OCI-LY1 (cell line): ENCODE measurements around the gene NAGLU.

Experiments
- H2AFZ ChIP-seq: fragments of 200-600 bp; sonication (generic), shearing (Covaris generic); 2 replicates; pipeline ENCODE4 v1.6.0; 2014; ENCODE audit warnings: antibody characterized with exemption, mild to moderate bottlenecking, low read length
- H3F3A ChIP-seq: fragments of 200-600 bp; sonication (generic), shearing (Covaris generic); 2 replicates; pipeline ENCODE4 v1.6.0; 2014; ENCODE audit warnings: mild to moderate bottlenecking, antibody characterized with exemption, low read length, moderate library complexity; ENCODE audit not compliant: insufficient read depth
- H3K27ac ChIP-seq: fragments of 200-600 bp; sonication (generic); 2 replicates; pipeline ENCODE4 v1.5.1; 2014; ENCODE audit warnings: low read length, mixed run types, mild to moderate bottlenecking, low read depth; ENCODE audit not compliant: poor library complexity, severe bottlenecking
- H3K27me3 ChIP-seq: fragments of 200-600 bp; sonication (generic); 2 replicates; pipeline ENCODE4 v1.6.0; 2014; ENCODE audit warnings: antibody characterized with exemption, mild to moderate bottlenecking, low read length, moderate library complexity; ENCODE audit not compliant: insufficient read depth
- H3K36me3 ChIP-seq: fragments of 200-600 bp; sonication (generic); 2 replicates; pipeline ENCODE4 v1.6.1; 2014; ENCODE audit warnings: mild to moderate bottlenecking, antibody characterized with exemption, low read length, moderate library complexity, mixed read lengths; ENCODE audit not compliant: insufficient read depth
- H3K4me1 ChIP-seq: fragments of 200-600 bp; sonication (generic); 2 replicates; pipeline ENCODE4 v1.5.1; 2014; ENCODE audit warnings: mild to moderate bottlenecking, low read length, moderate library complexity; ENCODE audit not compliant: insufficient read depth, severe bottlenecking
- H3K4me2 ChIP-seq: fragments of 200-600 bp; sonication (generic), shearing (Covaris generic); 2 replicates; pipeline ENCODE4 v1.6.1; 2014; ENCODE audit warnings: low read length
- H3K4me3 ChIP-seq: fragments of 200-600 bp; sonication (generic); 2 replicates; pipeline ENCODE4 v1.5.1; 2014; ENCODE audit warnings: low read length, low read depth, mild to moderate bottlenecking, mixed read lengths; ENCODE audit not compliant: poor library complexity, severe bottlenecking
- H3K79me2 ChIP-seq: fragments of 200-600 bp; shearing (Covaris generic); 2 replicates; pipeline ENCODE4 v1.6.1; 2016; ENCODE audit warnings: mixed run types, low read length, mixed read lengths; ENCODE audit not compliant: insufficient read depth
- H3K9ac ChIP-seq: fragments of 200-600 bp; sonication (generic), shearing (Covaris generic); 2 replicates; pipeline ENCODE4 v1.6.1; 2014; ENCODE audit warnings: mild to moderate bottlenecking, low read length, mixed read lengths
- H3K9me2 ChIP-seq: fragments of 200-600 bp; sonication (generic), shearing (Covaris generic); 2 replicates; pipeline ENCODE4 v1.6.1; 2014; ENCODE audit warnings: low read depth, mild to moderate bottlenecking, low read length, mixed read lengths
- H3K9me3 ChIP-seq: fragments of 200-600 bp; shearing (Covaris generic); 2 replicates; pipeline ENCODE4 v1.6.1; 2014; ENCODE audit warnings: low read length, mixed read lengths
- H4K20me1 ChIP-seq: fragments of 200-600 bp; sonication (generic), shearing (Covaris generic); 2 replicates; pipeline ENCODE4 v1.6.0; 2016; ENCODE audit warnings: mild to moderate bottlenecking, low read length; ENCODE audit not compliant: insufficient read depth
- EZH2 ChIP-seq: fragments of 200-600 bp; sonication (generic), shearing (Covaris generic); IDR thresholded peaks from 2 replicates; pipeline ENCODE4 v1.8.0; 2017; ENCODE audit warnings: borderline replicate concordance, mixed run types, mild to moderate bottlenecking, antibody characterized with exemption, low read length, moderate library complexity, mixed read lengths
- TF ChIP-seq, protein P1 (sequence below): fragments of 200-600 bp; sonication (generic), shearing (Covaris generic); IDR thresholded peaks from 2 replicates; pipeline ENCODE4 v1.5.1; 2017; ENCODE audit warnings: mild to moderate bottlenecking, antibody characterized with exemption, low read length, moderate library complexity, mixed read lengths

NAGLU gene

DNA sequence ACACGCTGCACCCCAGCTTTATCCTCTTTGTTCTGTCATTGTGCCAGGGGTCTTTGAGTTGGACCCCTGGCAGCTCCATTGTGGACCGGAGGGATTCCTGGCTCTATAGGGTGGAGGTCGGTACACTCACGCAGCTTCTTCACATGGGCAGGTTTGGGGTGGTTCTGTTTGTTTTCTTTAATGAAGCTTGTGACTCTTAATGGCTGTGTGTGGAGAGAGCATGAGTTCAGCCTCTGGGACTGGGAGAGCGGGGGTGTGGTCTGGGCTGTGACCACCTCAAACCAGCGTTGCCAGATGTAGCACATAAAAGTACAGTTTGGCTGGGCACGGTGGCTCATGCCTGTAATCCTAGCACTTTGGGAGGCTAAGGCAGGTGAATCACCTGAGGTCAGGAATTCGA is 21.2 kb upstream of the NAGLU start:
- no peak overlapping the region for H3K4me2 ChIP-seq
- H2AFZ ChIP-seq, result no peak overlapping the region
- H3K27me3 ChIP-seq, result no peaks in the 10 kb centered on the region
- no peaks in the 10 kb centered on the region; the same call in 1 of the 2 replicates for H3F3A ChIP-seq
- TF ChIP-seq, protein P1, sequence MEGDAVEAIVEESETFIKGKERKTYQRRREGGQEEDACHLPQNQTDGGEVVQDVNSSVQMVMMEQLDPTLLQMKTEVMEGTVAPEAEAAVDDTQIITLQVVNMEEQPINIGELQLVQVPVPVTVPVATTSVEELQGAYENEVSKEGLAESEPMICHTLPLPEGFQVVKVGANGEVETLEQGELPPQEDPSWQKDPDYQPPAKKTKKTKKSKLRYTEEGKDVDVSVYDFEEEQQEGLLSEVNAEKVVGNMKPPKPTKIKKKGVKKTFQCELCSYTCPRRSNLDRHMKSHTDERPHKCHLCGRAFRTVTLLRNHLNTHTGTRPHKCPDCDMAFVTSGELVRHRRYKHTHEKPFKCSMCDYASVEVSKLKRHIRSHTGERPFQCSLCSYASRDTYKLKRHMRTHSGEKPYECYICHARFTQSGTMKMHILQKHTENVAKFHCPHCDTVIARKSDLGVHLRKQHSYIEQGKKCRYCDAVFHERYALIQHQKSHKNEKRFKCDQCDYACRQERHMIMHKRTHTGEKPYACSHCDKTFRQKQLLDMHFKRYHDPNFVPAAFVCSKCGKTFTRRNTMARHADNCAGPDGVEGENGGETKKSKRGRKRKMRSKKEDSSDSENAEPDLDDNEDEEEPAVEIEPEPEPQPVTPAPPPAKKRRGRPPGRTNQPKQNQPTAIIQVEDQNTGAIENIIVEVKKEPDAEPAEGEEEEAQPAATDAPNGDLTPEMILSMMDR, result no peak
- no peak for TF ChIP-seq EZH2
- no peaks in the 10 kb centered on the region for H3K9me2 ChIP-seq
- no peak overlapping the region for H3K4me3 ChIP-seq
- H4K20me1 ChIP-seq, result no peaks in the 10 kb centered on the region
- no peak overlapping the region for H3K9ac ChIP-seq
- no peaks in the 10 kb centered on the region for H3K4me1 ChIP-seq
- no peaks in the 10 kb centered on the region for H3K36me3 ChIP-seq
- H3K9me3 ChIP-seq, result no peaks in the 10 kb centered on the region
- H3K79me2 ChIP-seq, result no peaks in the 10 kb centered on the region
- no peak overlapping the region for H3K27ac ChIP-seq

DNA sequence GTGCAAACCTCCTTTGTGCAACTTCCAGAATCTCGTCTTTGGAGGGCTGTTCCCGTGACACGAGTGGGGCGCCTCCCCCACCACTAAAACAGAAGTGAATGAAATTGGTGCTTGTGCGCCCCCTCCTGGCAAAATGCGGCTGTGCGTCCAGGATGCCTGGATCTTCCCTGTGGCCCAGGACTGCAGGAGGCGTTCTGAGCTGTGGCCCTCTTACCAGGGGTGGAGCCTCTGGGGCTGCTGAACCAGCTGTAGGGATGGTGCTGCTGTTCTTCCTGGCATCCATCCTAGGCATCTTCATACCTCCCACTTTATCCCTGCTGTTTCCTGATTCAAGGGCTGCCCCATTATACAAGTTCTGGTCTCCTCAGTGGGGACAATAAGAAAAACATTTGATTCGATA is 18.5 kb upstream of the NAGLU start:
- Histone ChIP-seq H3K9me3 (no peaks in the 10 kb centered on the region), H3F3A (no peaks in the 10 kb centered on the region; the same call in 1 of the 2 replicates), H3K4me3 (no peak overlapping the region), H3K9me2 (no peaks in the 10 kb centered on the region), H3K27me3 (no peaks in the 10 kb centered on the region), H3K4me1 (no peaks in the 10 kb centered on the region), H2AFZ (no peak overlapping the region), H3K36me3 (peaks cover 10% of the 10 kb centered on the region; the same call in 1 of the 2 replicates), H3K9ac (no peak overlapping the region), H4K20me1 (no peaks in the 10 kb centered on the region), H3K79me2 (no peaks in the 10 kb centered on the region), H3K4me2 (no peak overlapping the region), H3K27ac (no peak overlapping the region)
- TF ChIP-seq EZH2, result no peak
- TF ChIP-seq, protein P1, result peak; percentile 98

DNA sequence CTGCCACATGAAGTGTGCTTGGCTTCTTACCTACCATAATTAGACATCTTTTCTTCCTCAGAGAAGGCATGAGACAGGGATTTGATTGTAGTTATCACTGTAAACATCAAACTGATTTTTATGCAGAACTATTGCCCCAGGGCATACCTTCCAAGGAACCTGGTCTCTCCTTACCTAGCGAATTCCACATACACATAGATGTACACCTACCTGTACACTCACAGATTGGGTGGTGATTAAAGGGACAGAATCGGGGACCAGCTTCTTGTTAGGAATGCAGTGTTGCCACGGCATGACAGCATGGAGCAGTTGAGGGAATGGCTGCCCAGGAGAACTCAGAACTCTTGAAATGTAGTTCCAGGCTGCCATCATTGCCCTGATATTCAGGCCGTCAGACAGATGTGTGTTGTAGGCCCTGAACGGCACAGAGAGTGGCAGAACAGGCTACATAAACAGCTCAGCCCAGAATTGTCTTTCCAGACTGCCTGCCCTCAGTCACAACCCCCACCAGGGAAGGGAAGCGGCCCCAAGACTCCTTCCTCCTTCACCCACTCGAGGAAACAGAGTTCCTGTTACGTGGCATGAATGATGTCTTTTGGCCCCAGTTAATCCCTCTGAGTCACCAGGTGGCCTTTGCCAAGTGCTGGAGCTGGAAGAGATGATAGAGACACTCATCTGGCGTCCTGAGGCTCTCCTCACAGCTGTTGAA is 17.8 kb upstream of the NAGLU start:
- Histone ChIP-seq H3K9me3 (no peaks in the 10 kb centered on the region), H3K4me3 (no peak overlapping the region), H3K4me1 (no peaks in the 10 kb centered on the region), H3K9ac (no peak overlapping the region), H2AFZ (no peak overlapping the region), H3K27ac (no peak overlapping the region), H3K4me2 (no peak overlapping the region), H3F3A (no peaks in the 10 kb centered on the region; the same call in 1 of the 2 replicates), H3K79me2 (no peaks in the 10 kb centered on the region), H3K9me2 (no peaks in the 10 kb centered on the region), H3K27me3 (no peaks in the 10 kb centered on the region), H4K20me1 (no peaks in the 10 kb centered on the region), H3K36me3 (peaks cover 10% of the 10 kb centered on the region; the same call in 1 of the 2 replicates)
- TF ChIP-seq EZH2, result no peak
- TF ChIP-seq, protein P1, result no peak
